K562 (cell line): Measurements from ENCODE around the gene ATXN7L2. TPM values are rescaled to one million over a fixed set of nuclear protein-coding genes. Genes with fewer than 3 reads are reported as not detected.

Experiments
- ARHGAP35 ChIP-seq: fragments of 450-650 bp; IDR thresholded peaks from 2 replicates; pipeline ENCODE4 v1.6.1; 2018; ENCODE audit not compliant: partially characterized antibody
- CHD2 ChIP-seq: IDR thresholded peaks from 2 replicates; pipeline ENCODE4 v1.6.1; 2011; ENCODE audit warnings: low read depth, low read length
- CTBP1 ChIP-seq: fragments of 450-650 bp; IDR thresholded peaks from 2 replicates; pipeline ENCODE4 v1.6.1; 2016; ENCODE audit warnings: borderline replicate concordance
- FOXM1 ChIP-seq, 2 experiments: fragments of 450-650 bp in 1 of 2; sonication (generic) in 1 of 2; formaldehyde crosslinking in 1 of 2; IDR thresholded peaks; 2 replicates each; pipeline versions ENCODE4 v1.6.1 to v1.9.0; 2017 to 2022; ENCODE audit warnings: low read depth in 2 of 2, mild to moderate bottlenecking in 2 of 2, missing genetic modification reagents in 1 of 2, moderate library complexity in 1 of 2
- GABPB2 ChIP-seq: fragments of 250-450 bp; sonication (Bioruptor Pico); conservative IDR thresholded peaks from 2 replicates; pipeline ENCODE4 v1.5.1; 2021; ENCODE audit warnings: mild to moderate bottlenecking
- HCFC1 ChIP-seq: IDR thresholded peaks from 2 replicates; pipeline ENCODE4 v1.6.1; 2012; ENCODE audit warnings: low read depth, low read length, improper control_type of control experiment
- HNRNPH1 ChIP-seq: fragments of 200-400 bp; formaldehyde crosslinking; optimal IDR thresholded peaks from 2 replicates; pipeline ENCODE3; 2017; ENCODE audit warnings: low read depth, mild to moderate bottlenecking, low read length, moderate library complexity
- MGA ChIP-seq: fragments of 450-650 bp; IDR thresholded peaks from 2 replicates; pipeline ENCODE4 v1.6.1; 2016; ENCODE audit warnings: mild to moderate bottlenecking, moderate library complexity
- MIER1 ChIP-seq: fragments of 450-650 bp; IDR thresholded peaks from 2 replicates; pipeline ENCODE4 v1.6.1; 2016; ENCODE audit warnings: antibody characterized with exemption, mild to moderate bottlenecking, low read depth
- NKRF ChIP-seq: fragments of 450-650 bp; IDR thresholded peaks from 2 replicates; pipeline ENCODE4 v1.6.1; 2016; ENCODE audit warnings: borderline replicate concordance
- POU5F1 ChIP-seq: fragments of 150-350 bp; IDR thresholded peaks from 2 replicates; pipeline ENCODE4 v1.6.1; 2014; ENCODE audit warnings: borderline replicate concordance, low read length, low read depth, mild to moderate bottlenecking; ENCODE audit not compliant: partially characterized antibody
- RFX7 ChIP-seq: fragments of 250-450 bp; sonication (Bioruptor Pico); IDR thresholded peaks from 2 replicates; pipeline ENCODE4 v1.5.1; 2021; ENCODE audit warnings: mild to moderate bottlenecking
- ZNF140 ChIP-seq: fragments of 250-450 bp; sonication (Bioruptor Pico); IDR thresholded peaks from 2 replicates; pipeline ENCODE4 v1.8.0; 2021; ENCODE audit warnings: moderate library complexity, mild to moderate bottlenecking, inconsistent platforms
- ZZZ3 ChIP-seq: fragments of 450-650 bp; IDR thresholded peaks from 2 replicates; pipeline ENCODE4 v1.6.1; 2016; ENCODE audit warnings: antibody characterized with exemption, mild to moderate bottlenecking, moderate library complexity
- polyA plus RNA-seq, 8 experiments: library from polyadenylated mRNA; depleted of rRNA in 4 of 8; stranded (reverse) in 5 of 8; unstranded in 3 of 8; fragments of >200 nt; fragmentation: Nextera tagmentation in 2 of 8; fragmentation: Illumina TruSeq in 1 of 8; extraction: Ambion mirVana in 2 of 8; extraction: Trizol in 1 of 8; gene quantifications; 2 replicates each; pipeline versions ENCODE4 v1.2.1 to v1.2.3, GENCODE V29; 2011 to 2014; ENCODE audit warnings: inconsistent platforms in 1 of 8, missing spikeins in 1 of 8
- total RNA-seq, 7 experiments: library from RNA; depleted of rRNA in 6 of 7; stranded (reverse); fragments of >200 nt in 6 of 7; fragmentation: Illumina TruSeq in 2 of 7; extraction: Trizol in 2 of 7; gene quantifications; 2 replicates each; pipeline versions ENCODE4 v1.2.1 to v1.2.3, GENCODE V29; 2011 to 2021; ENCODE audit warnings: low replicate concordance in 1 of 7

Gene ATXN7L2
- total and polyA plus RNA-seq, 9 of the 15 experiments (the other 6 are each of a cell fraction or from before 2014, with no cell fraction given): 0.21 to 10.4 (median 5.8) TPM

- TF ChIP-seq HCFC1 (no peak), POU5F1 (no peak), NKRF (peak; percentile 62; the same call in 1 of the 2 replicates), ARHGAP35 (no peak), HNRNPH1 (no peak), GABPB2 (no peak), CTBP1 (peak; percentile 71; the same call in 1 of the 2 replicates), FOXM1 (IDR thresholded peaks at IDR 0.05; ENCODE audit: low read depth) (no peak), FOXM1 (CRISPR knock-in tag; IDR thresholded peaks at IDR 0.05; ENCODE audit: low read depth) (0 out of 2 replicates have a peak, but pooled peaks have one; percentile 37), ZNF140 (no peak), MGA (no peak), CHD2 (no peak), ZZZ3 (no peak), MIER1 (peak; percentile 95), RFX7 (CRISPR knock-in tag) (no peak)
These were observed 4.9 kb upstream of the ATXN7L2 start (continued) for GRCh38 chr1:109478806-109479205.
